Measurements from ENCODE around the gene RASA3.

- no peak for TF ChIP-seq CTCF (IDR thresholded peaks at IDR 0.05)
- TF ChIP-seq POLR2AphosphoS5 (IDR thresholded peaks at IDR 0.05) = no peak
- no peak for TF ChIP-seq POLR2A (IDR thresholded peaks at IDR 0.05)
- no peak for TF ChIP-seq EP300 (IDR thresholded peaks at IDR 0.05; ENCODE audit: low read depth)
Measured at GRCh38 chr13:114102131-114102520, 30.3 kb downstream of the RASA3 start.

Data from transverse colon (tissue), 4 donors.